Neural cell (in vitro differentiated cells): ENCODE results near the gene SLC13A5. TPM values are rescaled to one million over a fixed set of nuclear protein-coding genes. Genes with fewer than 3 reads are reported as not detected.
"Not testable (repeated sequence)": the region's sequence is repeated elsewhere in the genome, so short reads cannot be mapped to it uniquely, and the experiment has no call there.

Source experiments
- H2AFZ ChIP-seq: fragments of 200-600, 300-800 bp; sonication (generic), shearing (Covaris generic); 2 replicates; pipeline ENCODE4 v1.6.0; 2014; ENCODE audit warnings: low read depth, mild to moderate bottlenecking, antibody characterized with exemption, low read length, moderate library complexity
- H3F3A ChIP-seq: fragments of 200-600 bp; shearing (Covaris generic); 2 replicates; pipeline ENCODE4 v1.6.1; 2016; ENCODE audit warnings: mild to moderate bottlenecking, moderate library complexity, mixed read lengths, antibody characterized with exemption, low read length; ENCODE audit not compliant: insufficient read depth, poor library complexity, severe bottlenecking
- H3K27ac ChIP-seq: fragments of 200-600, 300-800 bp; sonication (generic), shearing (Covaris generic); 2 replicates; pipeline ENCODE4 v1.5.1; 2014; ENCODE audit warnings: mild to moderate bottlenecking, low read length, moderate library complexity
- H3K27me3 ChIP-seq: fragments of 300-800, 200-600 bp; sonication (generic), shearing (Covaris generic); 2 replicates; pipeline ENCODE4 v1.6.0; 2014; ENCODE audit warnings: mild to moderate bottlenecking, low read depth, low read length, moderate library complexity; ENCODE audit not compliant: insufficient read depth
- H3K36me3 ChIP-seq: fragments of 300-800, 200-600 bp; sonication (generic), shearing (Covaris generic); 2 replicates; pipeline ENCODE4 v1.5.1; 2014; ENCODE audit warnings: mild to moderate bottlenecking, antibody characterized with exemption, low read length, moderate library complexity; ENCODE audit not compliant: insufficient read depth
- H3K4me2 ChIP-seq: fragments of 300-800, 200-600 bp; sonication (generic), shearing (Covaris generic); 2 replicates; pipeline ENCODE4 v1.6.0; 2014; ENCODE audit warnings: mild to moderate bottlenecking, low read length
- H3K4me3 ChIP-seq: fragments of 300-800, 200-600 bp; sonication (generic), shearing (Covaris generic); 2 replicates; pipeline ENCODE4 v1.5.1; 2014; ENCODE audit warnings: mild to moderate bottlenecking, low read length, moderate library complexity
- H3K79me2 ChIP-seq: fragments of 200-600 bp; shearing (Covaris generic); replicated peaks from 2 replicates; pipeline ENCODE4 v1.6.0; 2014; ENCODE audit warnings: mild to moderate bottlenecking, low read length, moderate library complexity; ENCODE audit not compliant: insufficient read depth
- H3K9ac ChIP-seq: fragments of 300-800, 200-600 bp; sonication (generic), shearing (Covaris generic); 2 replicates; pipeline ENCODE4 v1.6.1; 2016; ENCODE audit warnings: mild to moderate bottlenecking, low read length, mixed read lengths
- H3K9me2 ChIP-seq: fragments of 200-600 bp; shearing (Covaris generic); 2 replicates; pipeline ENCODE4 v1.6.1; 2016; ENCODE audit warnings: mild to moderate bottlenecking, low read length, mixed read lengths; ENCODE audit not compliant: insufficient read depth
- H3K9me3 ChIP-seq: fragments of 200-600, 300-800 bp; sonication (generic), shearing (Covaris generic); 2 replicates; pipeline ENCODE4 v1.6.1; 2016; ENCODE audit warnings: mild to moderate bottlenecking, mixed run types, low read length, moderate library complexity, mixed read lengths
- H4K20me1 ChIP-seq: fragments of 200-600 bp; shearing (Covaris generic); 2 replicates; pipeline ENCODE4 v1.6.1; 2016; ENCODE audit warnings: mild to moderate bottlenecking, mixed run types; ENCODE audit not compliant: insufficient read depth
- EP300 ChIP-seq: fragments of 450-650 bp; conservative IDR thresholded peaks from 2 replicates; pipeline ENCODE4 v1.6.1; 2014; ENCODE audit warnings: antibody characterized with exemption, mild to moderate bottlenecking, moderate library complexity; ENCODE audit not compliant: poor library complexity, severe bottlenecking
- EZH2 ChIP-seq: fragments of 200-600, 300-800 bp; shearing (Covaris generic), sonication (generic); IDR thresholded peaks from 2 replicates; pipeline ENCODE4 v1.6.1; 2014; ENCODE audit warnings: antibody characterized with exemption, low read length, borderline replicate concordance, mild to moderate bottlenecking; ENCODE audit not compliant: insufficient read depth, poor library complexity, severe bottlenecking
- MXI1 ChIP-seq: fragments of 450-650 bp; conservative IDR thresholded peaks from 2 replicates; pipeline ENCODE4 v1.6.1; 2014; ENCODE audit warnings: antibody characterized with exemption, mild to moderate bottlenecking; ENCODE audit not compliant: poor library complexity, severe bottlenecking
- POLR2AphosphoS5 ChIP-seq: IDR thresholded peaks from 2 replicates; pipeline ENCODE4 v1.6.1; 2012
- RAD21 ChIP-seq: fragments of 450-650 bp; conservative IDR thresholded peaks from 2 replicates; pipeline ENCODE4 v1.6.1; 2014; ENCODE audit warnings: antibody characterized with exemption, mild to moderate bottlenecking, moderate library complexity
- SMC3 ChIP-seq: fragments of 450-650 bp; conservative IDR thresholded peaks from 2 replicates; pipeline ENCODE4 v1.6.1; 2014; ENCODE audit warnings: antibody characterized with exemption, mild to moderate bottlenecking, moderate library complexity; ENCODE audit not compliant: poor library complexity
- TAF1 ChIP-seq: IDR thresholded peaks from 2 replicates; pipeline ENCODE4 v1.6.1; 2012; ENCODE audit warnings: low read depth
- polyA plus RNA-seq: library from polyadenylated mRNA; depleted of rRNA; stranded (reverse); fragments of >200 nt; gene quantifications from 2 replicates; pipeline ENCODE4 v1.2.3, GENCODE V29; 2014
- TF ChIP-seq, protein P1 (sequence below): fragments of 450-650 bp; IDR thresholded peaks from 2 replicates; pipeline ENCODE4 v1.5.1; 2014; ENCODE audit warnings: antibody characterized with exemption, mild to moderate bottlenecking, moderate library complexity; ENCODE audit not compliant: poor library complexity, severe bottlenecking
- TF ChIP-seq, protein P2 (sequence below): IDR thresholded peaks from 2 replicates; pipeline ENCODE4 v1.6.1; 2012; ENCODE audit warnings: borderline replicate concordance

The SLC13A5 gene
- polyA plus RNA-seq, 1 donor from 2014 or later, result not detected

GRCh38 chr17:6660805-6661463 lies 52.2 kb downstream of the SLC13A5 start:
- Histone ChIP-seq H3K27ac (no peak overlapping the region), H2AFZ (no peak overlapping the region), H3K36me3 (no peaks in the 10 kb centered on the region), H3F3A (no peaks in the 10 kb centered on the region), H3K79me2 (no peaks in the 10 kb centered on the region), H3K4me3 (no peak overlapping the region), H3K4me2 (no peak overlapping the region), H3K9me3 (no peaks in the 10 kb centered on the region), H3K9ac (no peak overlapping the region), H3K9me2 (no peaks in the 10 kb centered on the region), H3K27me3 (peaks cover 11% of the 10 kb centered on the region), H4K20me1 (no peaks in the 10 kb centered on the region)
- no peak for TF ChIP-seq POLR2AphosphoS5
- TF ChIP-seq, protein P1, sequence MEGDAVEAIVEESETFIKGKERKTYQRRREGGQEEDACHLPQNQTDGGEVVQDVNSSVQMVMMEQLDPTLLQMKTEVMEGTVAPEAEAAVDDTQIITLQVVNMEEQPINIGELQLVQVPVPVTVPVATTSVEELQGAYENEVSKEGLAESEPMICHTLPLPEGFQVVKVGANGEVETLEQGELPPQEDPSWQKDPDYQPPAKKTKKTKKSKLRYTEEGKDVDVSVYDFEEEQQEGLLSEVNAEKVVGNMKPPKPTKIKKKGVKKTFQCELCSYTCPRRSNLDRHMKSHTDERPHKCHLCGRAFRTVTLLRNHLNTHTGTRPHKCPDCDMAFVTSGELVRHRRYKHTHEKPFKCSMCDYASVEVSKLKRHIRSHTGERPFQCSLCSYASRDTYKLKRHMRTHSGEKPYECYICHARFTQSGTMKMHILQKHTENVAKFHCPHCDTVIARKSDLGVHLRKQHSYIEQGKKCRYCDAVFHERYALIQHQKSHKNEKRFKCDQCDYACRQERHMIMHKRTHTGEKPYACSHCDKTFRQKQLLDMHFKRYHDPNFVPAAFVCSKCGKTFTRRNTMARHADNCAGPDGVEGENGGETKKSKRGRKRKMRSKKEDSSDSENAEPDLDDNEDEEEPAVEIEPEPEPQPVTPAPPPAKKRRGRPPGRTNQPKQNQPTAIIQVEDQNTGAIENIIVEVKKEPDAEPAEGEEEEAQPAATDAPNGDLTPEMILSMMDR, result no peak
- no peak for TF ChIP-seq RAD21
- TF ChIP-seq SMC3, result no peak
- TF ChIP-seq, protein P2, sequence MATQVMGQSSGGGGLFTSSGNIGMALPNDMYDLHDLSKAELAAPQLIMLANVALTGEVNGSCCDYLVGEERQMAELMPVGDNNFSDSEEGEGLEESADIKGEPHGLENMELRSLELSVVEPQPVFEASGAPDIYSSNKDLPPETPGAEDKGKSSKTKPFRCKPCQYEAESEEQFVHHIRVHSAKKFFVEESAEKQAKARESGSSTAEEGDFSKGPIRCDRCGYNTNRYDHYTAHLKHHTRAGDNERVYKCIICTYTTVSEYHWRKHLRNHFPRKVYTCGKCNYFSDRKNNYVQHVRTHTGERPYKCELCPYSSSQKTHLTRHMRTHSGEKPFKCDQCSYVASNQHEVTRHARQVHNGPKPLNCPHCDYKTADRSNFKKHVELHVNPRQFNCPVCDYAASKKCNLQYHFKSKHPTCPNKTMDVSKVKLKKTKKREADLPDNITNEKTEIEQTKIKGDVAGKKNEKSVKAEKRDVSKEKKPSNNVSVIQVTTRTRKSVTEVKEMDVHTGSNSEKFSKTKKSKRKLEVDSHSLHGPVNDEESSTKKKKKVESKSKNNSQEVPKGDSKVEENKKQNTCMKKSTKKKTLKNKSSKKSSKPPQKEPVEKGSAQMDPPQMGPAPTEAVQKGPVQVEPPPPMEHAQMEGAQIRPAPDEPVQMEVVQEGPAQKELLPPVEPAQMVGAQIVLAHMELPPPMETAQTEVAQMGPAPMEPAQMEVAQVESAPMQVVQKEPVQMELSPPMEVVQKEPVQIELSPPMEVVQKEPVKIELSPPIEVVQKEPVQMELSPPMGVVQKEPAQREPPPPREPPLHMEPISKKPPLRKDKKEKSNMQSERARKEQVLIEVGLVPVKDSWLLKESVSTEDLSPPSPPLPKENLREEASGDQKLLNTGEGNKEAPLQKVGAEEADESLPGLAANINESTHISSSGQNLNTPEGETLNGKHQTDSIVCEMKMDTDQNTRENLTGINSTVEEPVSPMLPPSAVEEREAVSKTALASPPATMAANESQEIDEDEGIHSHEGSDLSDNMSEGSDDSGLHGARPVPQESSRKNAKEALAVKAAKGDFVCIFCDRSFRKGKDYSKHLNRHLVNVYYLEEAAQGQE, result no peak
- TF ChIP-seq TAF1, result no peak
- TF ChIP-seq EP300, result no peak
- TF ChIP-seq MXI1, result no peak

- Histone ChIP-seq H3K36me3 (no peaks in the 10 kb centered on the region), H3K4me2 (no peak overlapping the region), H4K20me1 (no peaks in the 10 kb centered on the region), H3K9me2 (no peaks in the 10 kb centered on the region), H3K79me2 (no peaks in the 10 kb centered on the region), H2AFZ (no peak overlapping the region), H3K27me3 (peaks cover 19% of the 10 kb centered on the region), H3K27ac (no peak overlapping the region), H3K9me3 (no peaks in the 10 kb centered on the region), H3F3A (no peaks in the 10 kb centered on the region), H3K4me3 (no peak overlapping the region), H3K9ac (no peak overlapping the region)
- TF ChIP-seq TAF1, result no peak
- TF ChIP-seq, protein P1, result no peak
- TF ChIP-seq EZH2, result no peak
- no peak for TF ChIP-seq EP300
- TF ChIP-seq, protein P2, result no peak
- no peak for TF ChIP-seq MXI1
- no peak for TF ChIP-seq POLR2AphosphoS5
- TF ChIP-seq SMC3, result no peak
- TF ChIP-seq RAD21, result no peak
Observed at GRCh38 chr17:6660101-6660500, 53.1 kb downstream of the SLC13A5 start.

- not testable (repeated sequence) for H3K27ac ChIP-seq, H3K4me3 ChIP-seq, H3K36me3 ChIP-seq, H3K4me2 ChIP-seq, H4K20me1 ChIP-seq, H3K9me2 ChIP-seq, H2AFZ ChIP-seq, H3K9me3 ChIP-seq, H3F3A ChIP-seq, H3K79me2 ChIP-seq, H3K9ac ChIP-seq
- H3K27me3 ChIP-seq, result peaks cover 36% of the 10 kb centered on the region
Observed at GRCh38 chr17:6658411-6658810, 54.8 kb downstream of the SLC13A5 start.
